AG09319 (cell line): ENCODE measurements around the gene KRT8.

Experiments used
- DNase-seq: peaks from one replicate; pipeline ENCODE4 v3.0.0-alpha.2; 2010; ENCODE audit warnings: low read depth; ENCODE audit errors: extremely low read depth
- TF ChIP-seq, protein P1 (sequence below): IDR thresholded peaks from 2 replicates; pipeline ENCODE4 v1.5.1; 2011; ENCODE audit warnings: low read depth, mild to moderate bottlenecking, inconsistent platforms, low read length, moderate library complexity

Gene KRT8

GRCh38 chr12:52921488-52922165, 16.8 kb upstream of the KRT8 start:
- DNase-seq: no peak
- TF ChIP-seq, protein P1, sequence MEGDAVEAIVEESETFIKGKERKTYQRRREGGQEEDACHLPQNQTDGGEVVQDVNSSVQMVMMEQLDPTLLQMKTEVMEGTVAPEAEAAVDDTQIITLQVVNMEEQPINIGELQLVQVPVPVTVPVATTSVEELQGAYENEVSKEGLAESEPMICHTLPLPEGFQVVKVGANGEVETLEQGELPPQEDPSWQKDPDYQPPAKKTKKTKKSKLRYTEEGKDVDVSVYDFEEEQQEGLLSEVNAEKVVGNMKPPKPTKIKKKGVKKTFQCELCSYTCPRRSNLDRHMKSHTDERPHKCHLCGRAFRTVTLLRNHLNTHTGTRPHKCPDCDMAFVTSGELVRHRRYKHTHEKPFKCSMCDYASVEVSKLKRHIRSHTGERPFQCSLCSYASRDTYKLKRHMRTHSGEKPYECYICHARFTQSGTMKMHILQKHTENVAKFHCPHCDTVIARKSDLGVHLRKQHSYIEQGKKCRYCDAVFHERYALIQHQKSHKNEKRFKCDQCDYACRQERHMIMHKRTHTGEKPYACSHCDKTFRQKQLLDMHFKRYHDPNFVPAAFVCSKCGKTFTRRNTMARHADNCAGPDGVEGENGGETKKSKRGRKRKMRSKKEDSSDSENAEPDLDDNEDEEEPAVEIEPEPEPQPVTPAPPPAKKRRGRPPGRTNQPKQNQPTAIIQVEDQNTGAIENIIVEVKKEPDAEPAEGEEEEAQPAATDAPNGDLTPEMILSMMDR: no peak

- DNase-seq: no peak
- TF ChIP-seq, protein P1: no peak
These were observed 16.1 kb upstream of the KRT8 start for GRCh38 chr12:52920937-52921336.

GRCh38 chr12:52918784-52919183, 13.9 kb upstream of the KRT8 start:
- TF ChIP-seq, protein P1: no peak
- DNase-seq: no peak

DNA sequence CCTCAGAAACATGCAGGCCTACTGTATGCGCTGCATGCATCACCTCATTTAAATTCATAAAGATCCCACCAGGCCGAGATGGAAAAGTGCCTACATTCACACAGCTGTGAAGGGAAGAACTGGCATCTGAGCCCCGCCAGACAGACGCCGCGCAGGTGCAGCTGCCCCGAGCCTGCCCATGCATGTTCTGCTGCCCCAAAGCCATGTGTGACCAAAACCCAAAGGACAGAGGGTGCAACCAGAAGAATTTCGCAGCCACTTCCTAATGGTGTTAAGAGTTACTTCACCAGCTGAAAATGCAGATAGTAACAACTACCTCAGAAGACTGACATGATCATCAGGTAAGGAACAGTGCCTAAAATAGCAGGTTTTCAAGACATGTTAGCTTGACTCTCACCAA, 13.5 kb upstream of the KRT8 start:
- TF ChIP-seq, protein P1: no peak

DNA sequence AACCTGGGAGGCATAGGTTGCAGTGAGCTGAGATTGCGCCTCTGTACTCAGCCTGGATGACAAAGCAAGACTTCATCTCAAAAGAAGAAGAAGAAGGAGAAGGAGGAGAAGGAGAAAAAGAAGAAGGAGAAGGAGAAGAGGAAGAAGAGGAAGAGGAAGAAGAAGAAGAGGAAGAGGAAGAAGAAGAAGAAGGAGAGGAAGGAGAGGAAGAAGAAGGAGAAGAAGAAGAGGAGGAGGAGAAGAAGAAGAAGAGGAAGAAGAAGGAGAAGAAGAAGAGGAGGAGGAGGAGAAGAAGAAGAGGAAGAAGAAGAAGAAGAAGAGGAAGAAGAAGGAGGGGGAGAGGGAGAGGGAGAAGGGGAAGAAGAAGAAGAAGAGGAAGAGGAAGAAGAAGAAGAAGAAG, 12.9 kb upstream of the KRT8 start:
- DNase-seq: no peak
- TF ChIP-seq, protein P1: no peak

More for the DNA sequence above, 13.5 kb upstream of the KRT8 start:
- DNase-seq: no peak

DNA sequence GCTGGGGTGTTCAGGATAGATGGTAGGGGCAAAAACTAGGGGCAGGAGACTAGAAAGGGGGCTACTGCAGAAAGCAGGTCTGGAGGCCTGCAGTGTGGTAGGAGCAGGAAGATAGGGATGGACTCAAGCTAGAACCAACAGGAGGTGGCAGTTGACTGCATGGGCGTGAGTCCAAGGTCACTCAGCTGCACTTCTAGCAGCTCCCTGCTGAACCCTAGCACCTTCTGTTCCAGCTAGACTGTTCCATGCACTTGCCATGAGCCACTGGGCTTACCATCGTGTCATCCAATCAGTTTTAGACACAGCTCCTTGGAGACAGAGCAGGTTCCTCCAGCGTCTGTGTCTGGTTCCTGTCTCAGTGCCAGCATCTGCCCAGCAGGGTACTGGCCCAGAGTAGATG, 11.3 kb upstream of the KRT8 start:
- TF ChIP-seq, protein P1: no peak
- no peak for DNase-seq

GRCh38 chr12:52915637-52916036, 10.8 kb upstream of the KRT8 start:
- TF ChIP-seq, protein P1: no peak

More at GRCh38 chr12:52915637-52916036, 10.8 kb upstream of the KRT8 start:
- DNase-seq: no peak
